Stimulated activated CD4-positive, alpha-beta T cell treated with anti-CD3 and anti-CD28 coated beads, Interleukin-1b, Interleukin-23, amount 100 ng/mL, for 1 hour (primary cell): ENCODE data around the gene PAIP2B.

Experiments
- DNase-seq, 2 donors: peaks; one replicate each; pipeline ENCODE4 v3.0.0-alpha.2; 2020; ENCODE audit warnings: low read depth in 2 of 2

PAIP2B gene

GRCh38 chr2:71153585-71154224 is 73.2 kb downstream of the PAIP2B start:
- DNase-seq = no peak

GRCh38 chr2:71151620-71152019 is 75.3 kb downstream of the PAIP2B start:
- DNase-seq = no peak

GRCh38 chr2:71150082-71150816 is 76.7 kb downstream of the PAIP2B start:
- no peak for DNase-seq

- no peak for DNase-seq
Observed at GRCh38 chr2:71148506-71149063, 78.3 kb downstream of the PAIP2B start.

GRCh38 chr2:71143782-71144181 is 83.1 kb downstream of the PAIP2B start:
- DNase-seq = no peak

GRCh38 chr2:71136174-71136573 is 90.7 kb downstream of the PAIP2B start:
- DNase-seq = no peak

GRCh38 chr2:71133603-71134002 is 93.3 kb downstream of the PAIP2B start:
- DNase-seq = no peak
